ENCODE results near the gene SLC12A7.

Gene SLC12A7

GRCh38 chr5:1030801-1031271 is 81.0 kb downstream of the SLC12A7 start:
- Mint-ChIP-seq H3K4me3 (no peak overlapping the region), H3K27me3 (ENCODE audit: low read depth, poor library complexity) (peaks cover 3% of the 10 kb centered on the region), H3K36me3 (ENCODE audit: low read depth) (no peaks in the 10 kb centered on the region), H3K9me3 (no peaks in the 10 kb centered on the region), H3K27ac (no peak overlapping the region), H3K4me1 (peaks cover 17% of the 10 kb centered on the region)
- no peak for DNase-seq
- TF ChIP-seq CTCF (IDR thresholded peaks at IDR 0.05), result no peak

- no peak overlapping the region for H3K27ac Mint-ChIP-seq
- TF ChIP-seq CTCF (IDR thresholded peaks at IDR 0.05), result no peak
- no peak overlapping the region for H3K4me3 Mint-ChIP-seq
Observed at GRCh38 chr5:1029945-1030625, 81.8 kb downstream of the SLC12A7 start.

GRCh38 chr5:1029282-1029944 is 82.5 kb downstream of the SLC12A7 start:
- H3K9me3 Mint-ChIP-seq, result no peaks in the 10 kb centered on the region

More at GRCh38 chr5:1029945-1030625, 81.8 kb downstream of the SLC12A7 start:
- Mint-ChIP-seq H3K36me3 (ENCODE audit: low read depth) (no peaks in the 10 kb centered on the region), H3K9me3 (no peaks in the 10 kb centered on the region), H3K27me3 (ENCODE audit: low read depth, poor library complexity) (peaks cover 3% of the 10 kb centered on the region), H3K4me1 (peaks cover 17% of the 10 kb centered on the region)
- DNase-seq, result no peak

GRCh38 chr5:1028481-1029281 is 83.2 kb downstream of the SLC12A7 start:
- H3K4me3 Mint-ChIP-seq, result no peak overlapping the region
- no peak for TF ChIP-seq CTCF (IDR thresholded peaks at IDR 0.05)
- peaks cover 11% of the 10 kb centered on the region for H3K4me1 Mint-ChIP-seq
- H3K27me3 Mint-ChIP-seq (ENCODE audit: low read depth, poor library complexity), result peaks cover 3% of the 10 kb centered on the region
- H3K9me3 Mint-ChIP-seq, result no peaks in the 10 kb centered on the region
- no peaks in the 10 kb centered on the region for H3K36me3 Mint-ChIP-seq (ENCODE audit: low read depth)
- H3K27ac Mint-ChIP-seq, result no peak overlapping the region
- DNase-seq, result no peak

More at GRCh38 chr5:1029282-1029944, 82.5 kb downstream of the SLC12A7 start:
- TF ChIP-seq CTCF (IDR thresholded peaks at IDR 0.05), result no peak
- DNase-seq, result no peak
- no peak overlapping the region for H3K27ac Mint-ChIP-seq
- H3K4me1 Mint-ChIP-seq, result peaks cover 17% of the 10 kb centered on the region
- H3K36me3 Mint-ChIP-seq (ENCODE audit: low read depth), result no peaks in the 10 kb centered on the region
- H3K4me3 Mint-ChIP-seq, result no peak overlapping the region
- H3K27me3 Mint-ChIP-seq (ENCODE audit: low read depth, poor library complexity), result peaks cover 3% of the 10 kb centered on the region

GRCh38 chr5:1027631-1028441 is 84.0 kb downstream of the SLC12A7 start:
- peaks cover 3% of the 10 kb centered on the region for H3K27me3 Mint-ChIP-seq (ENCODE audit: low read depth, poor library complexity)

More at GRCh38 chr5:1027631-1028441, 84.0 kb downstream of the SLC12A7 start:
- no peak for TF ChIP-seq CTCF (IDR thresholded peaks at IDR 0.05)
- H3K4me1 Mint-ChIP-seq, result peaks cover 9% of the 10 kb centered on the region
- H3K9me3 Mint-ChIP-seq, result no peaks in the 10 kb centered on the region
- DNase-seq, result no peak
- H3K4me3 Mint-ChIP-seq, result no peak overlapping the region
- no peak overlapping the region for H3K27ac Mint-ChIP-seq
- no peaks in the 10 kb centered on the region for H3K36me3 Mint-ChIP-seq (ENCODE audit: low read depth)
